Stimulated activated CD4-positive, alpha-beta T cell treated with anti-CD3 and anti-CD28 coated beads, Interleukin-1b, Interleukin-23, amount 100 ng/mL, for 24 hours (primary cell): ENCODE data around the gene CUL9.
"Not testable (repeated sequence)": the region's sequence is repeated elsewhere in the genome, so short reads cannot be mapped to it uniquely, and the experiment has no call there.

Experiments
- DNase-seq, 4 experiments: peaks; one replicate each; pipeline ENCODE4 v3.0.0-alpha.2; 2020; ENCODE audit warnings: low read depth in 4 of 4, low spot score in 1 of 4

CUL9 gene

DNA sequence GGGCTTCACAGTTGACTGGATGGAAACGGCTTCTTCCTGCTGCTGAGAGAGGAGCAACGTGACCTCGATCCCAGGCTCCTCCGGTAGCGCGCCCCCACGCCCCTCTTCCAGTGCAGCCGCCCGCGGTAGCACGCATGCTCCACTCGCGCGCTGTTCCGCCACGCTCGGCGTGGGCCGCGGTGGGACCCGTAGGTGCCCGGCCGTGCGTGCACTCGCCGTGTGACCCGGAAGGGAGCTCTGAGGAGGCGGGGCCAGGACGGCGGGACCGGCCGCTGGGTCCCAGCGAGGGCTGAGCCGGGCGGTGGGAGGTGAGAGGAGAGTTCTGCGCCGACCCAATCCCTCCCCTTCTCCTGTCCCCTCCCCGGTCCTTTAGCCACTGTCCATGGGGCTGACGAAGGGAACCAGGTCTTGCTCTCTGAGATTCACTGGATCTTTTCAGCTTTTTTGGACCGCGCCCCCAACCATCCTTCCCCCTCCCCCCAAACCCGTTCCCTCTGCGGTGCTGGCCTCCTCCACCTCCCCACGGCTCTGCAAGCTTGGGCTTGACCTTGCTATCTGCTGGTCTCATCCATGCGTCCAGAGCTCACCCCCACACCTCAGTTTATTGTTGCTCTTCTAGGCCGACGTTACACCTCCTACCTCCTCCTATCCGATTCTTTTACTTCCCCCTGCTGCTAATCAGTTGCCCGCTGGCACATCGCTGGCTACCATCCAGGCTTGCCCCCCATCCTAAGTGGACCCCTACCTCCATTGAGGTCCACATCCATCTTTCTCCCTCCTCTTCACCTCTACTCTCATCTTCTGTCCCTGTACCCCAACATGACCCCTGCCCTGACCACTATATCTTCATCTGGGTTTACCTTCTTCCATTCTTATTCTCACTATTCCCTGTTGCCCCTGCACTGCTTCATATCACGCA is at the start of gene CUL9:
Gene CUL9, plus strand, starts transcription at position 255 of the 919 bp plus-strand sequence. CDS start 2,115 bp downstream, outside the sequence.
- DNase-seq: peak; percentile 41 to 76 (median 56)

DNA sequence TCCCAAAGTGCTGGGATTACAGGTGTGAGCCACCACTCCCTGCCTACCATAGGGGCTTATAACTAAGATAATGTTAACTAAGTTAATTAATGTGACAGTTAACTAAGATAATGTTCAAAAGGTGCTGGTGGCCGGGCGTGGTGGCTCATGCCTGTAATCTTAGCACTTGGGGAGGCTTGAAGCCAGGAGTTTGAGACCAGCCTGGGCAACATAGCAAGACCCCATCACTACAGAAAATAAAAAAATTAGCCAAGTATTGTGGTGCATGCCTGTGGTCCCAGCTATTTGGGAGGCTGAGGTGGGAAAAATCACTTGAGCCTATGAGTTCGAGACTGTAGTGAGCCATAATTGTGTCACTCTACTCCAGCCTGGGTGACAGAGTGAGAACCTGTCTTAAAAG is 43.7 kb upstream of the CUL9 start:
- DNase-seq: no peak

DNA sequence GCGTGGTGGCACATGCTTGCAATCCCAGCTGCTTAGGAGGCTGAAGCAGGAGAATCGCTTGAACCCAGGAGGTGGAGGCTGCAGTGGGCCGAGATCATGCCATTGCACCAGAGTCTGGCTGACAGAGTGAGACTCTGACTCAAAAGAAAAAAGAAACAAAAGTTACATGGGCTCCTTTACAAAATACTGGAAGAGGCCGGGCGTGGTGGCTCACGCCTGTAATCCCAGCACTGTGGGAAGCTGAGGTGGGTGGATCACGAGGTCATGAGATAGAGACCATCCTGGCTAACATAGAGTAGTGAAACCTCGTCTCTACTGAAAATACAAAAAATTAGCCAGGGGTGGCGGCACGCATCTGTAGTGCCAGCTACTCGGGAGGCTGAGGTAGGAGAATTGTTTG is 42.0 kb upstream of the CUL9 start:
- DNase-seq: not testable (repeated sequence)

DNA sequence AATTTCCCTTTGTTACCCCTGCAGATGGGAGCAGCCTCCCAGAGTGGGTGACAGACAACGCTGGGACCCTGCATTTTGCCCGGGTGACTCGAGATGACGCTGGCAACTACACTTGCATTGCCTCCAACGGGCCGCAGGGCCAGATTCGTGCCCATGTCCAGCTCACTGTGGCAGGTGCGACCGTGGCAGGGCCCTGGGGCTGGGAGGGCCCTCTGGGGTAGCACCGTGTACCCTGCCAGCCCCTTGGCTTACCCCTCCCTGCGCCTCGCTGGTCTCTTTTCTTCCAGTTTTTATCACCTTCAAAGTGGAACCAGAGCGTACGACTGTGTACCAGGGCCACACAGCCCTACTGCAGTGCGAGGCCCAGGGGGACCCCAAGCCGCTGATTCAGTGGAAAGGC is 40.4 kb upstream of the CUL9 start:
- DNase-seq: no peak

DNA sequence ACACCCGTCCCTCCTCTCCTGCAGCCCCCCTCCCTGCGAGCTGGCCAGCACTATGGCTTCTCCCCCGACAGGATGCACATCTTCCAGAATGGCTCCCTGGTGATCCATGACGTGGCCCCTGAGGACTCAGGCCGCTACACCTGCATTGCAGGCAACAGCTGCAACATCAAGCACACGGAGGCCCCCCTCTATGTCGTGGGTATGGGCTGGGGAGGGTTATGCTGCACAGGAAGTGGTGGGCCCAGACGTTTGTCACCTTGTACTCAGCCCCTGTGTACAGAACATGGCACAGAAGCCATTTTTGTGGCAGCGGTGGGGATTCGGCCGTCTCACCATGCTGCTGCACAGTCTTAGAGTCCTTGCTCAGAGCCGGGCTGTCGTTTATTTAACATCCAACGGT is 39.9 kb upstream of the CUL9 start:
- no peak for DNase-seq

DNA sequence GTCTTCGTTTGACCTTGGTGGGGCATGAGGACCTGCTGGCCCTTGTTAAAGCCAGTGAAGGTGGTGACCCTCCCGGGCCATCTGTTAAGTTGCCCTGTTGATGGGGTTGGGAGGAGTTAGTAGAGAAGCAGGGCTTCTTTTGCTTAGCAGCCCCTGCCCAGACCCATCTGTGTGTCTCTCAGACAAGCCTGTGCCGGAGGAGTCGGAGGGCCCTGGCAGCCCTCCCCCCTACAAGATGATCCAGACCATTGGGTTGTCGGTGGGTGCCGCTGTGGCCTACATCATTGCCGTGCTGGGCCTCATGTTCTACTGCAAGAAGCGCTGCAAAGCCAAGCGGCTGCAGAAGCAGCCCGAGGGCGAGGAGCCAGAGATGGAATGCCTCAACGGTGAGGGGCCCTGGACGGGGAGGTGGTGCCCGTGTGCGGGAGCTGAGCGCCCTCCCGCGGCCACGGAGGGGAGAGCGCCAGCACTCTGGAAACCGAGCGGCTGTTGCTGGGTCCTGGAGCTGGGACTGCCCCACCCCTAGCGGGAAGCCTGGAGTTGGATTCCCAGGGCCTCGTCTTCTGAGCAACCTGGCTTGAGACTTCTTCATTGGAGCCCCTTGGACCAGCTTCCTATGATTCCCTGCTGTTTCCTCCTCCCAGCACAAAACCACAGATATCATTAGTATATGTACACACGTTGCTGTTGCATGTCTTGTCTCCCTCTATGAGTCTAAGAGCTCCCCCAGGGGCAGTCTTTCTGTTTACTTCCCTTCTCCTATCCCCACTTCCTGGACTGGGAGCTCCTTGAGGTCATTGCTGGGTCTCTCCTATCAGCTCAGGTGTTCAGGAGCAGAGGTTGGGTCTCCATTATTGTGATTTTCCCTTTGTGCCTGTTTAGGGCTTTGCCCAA is 38.5 kb upstream of the CUL9 start:
- peak; percentile 38 to 66 (median 58) for DNase-seq

DNA sequence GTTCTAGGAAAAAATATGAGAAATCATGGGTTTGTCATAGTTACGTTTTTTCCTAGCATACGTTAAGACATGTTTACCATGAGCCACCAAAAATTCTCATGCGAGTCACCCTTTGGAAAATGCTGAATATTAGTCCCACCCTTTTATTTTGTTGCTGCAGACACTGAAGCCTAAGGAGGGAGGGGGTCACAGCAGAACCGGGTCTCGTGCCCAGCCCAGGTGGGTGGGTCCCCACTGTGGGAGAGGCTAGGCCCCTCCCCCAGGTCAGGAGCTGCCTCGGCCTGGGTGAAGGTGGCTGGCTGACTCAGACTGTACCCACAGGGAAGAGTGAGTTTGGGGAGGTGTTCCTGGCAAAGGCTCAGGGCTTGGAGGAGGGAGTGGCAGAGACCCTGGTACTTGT is 37.1 kb upstream of the CUL9 start:
- DNase-seq: no peak

DNA sequence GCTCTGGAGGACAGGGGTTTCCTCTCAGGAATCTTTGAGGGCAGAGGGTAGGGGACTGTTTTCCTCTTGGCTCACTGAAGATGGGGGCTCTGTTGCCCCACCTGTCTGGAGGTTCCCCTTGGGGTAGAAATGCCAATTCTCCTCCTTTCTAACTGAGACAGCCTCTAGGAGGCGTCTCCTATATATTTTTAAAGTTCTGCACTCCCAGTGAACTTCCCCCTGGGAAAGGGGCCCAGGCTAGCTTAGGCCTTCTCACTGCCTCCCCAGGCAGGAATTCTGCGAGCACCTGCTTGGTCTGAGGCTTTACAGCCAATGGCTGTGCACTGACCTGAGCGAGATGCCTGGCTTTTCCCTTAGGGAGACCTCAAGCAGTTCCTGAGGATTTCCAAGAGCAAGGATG is 35.7 kb upstream of the CUL9 start:
- no peak for DNase-seq

DNA sequence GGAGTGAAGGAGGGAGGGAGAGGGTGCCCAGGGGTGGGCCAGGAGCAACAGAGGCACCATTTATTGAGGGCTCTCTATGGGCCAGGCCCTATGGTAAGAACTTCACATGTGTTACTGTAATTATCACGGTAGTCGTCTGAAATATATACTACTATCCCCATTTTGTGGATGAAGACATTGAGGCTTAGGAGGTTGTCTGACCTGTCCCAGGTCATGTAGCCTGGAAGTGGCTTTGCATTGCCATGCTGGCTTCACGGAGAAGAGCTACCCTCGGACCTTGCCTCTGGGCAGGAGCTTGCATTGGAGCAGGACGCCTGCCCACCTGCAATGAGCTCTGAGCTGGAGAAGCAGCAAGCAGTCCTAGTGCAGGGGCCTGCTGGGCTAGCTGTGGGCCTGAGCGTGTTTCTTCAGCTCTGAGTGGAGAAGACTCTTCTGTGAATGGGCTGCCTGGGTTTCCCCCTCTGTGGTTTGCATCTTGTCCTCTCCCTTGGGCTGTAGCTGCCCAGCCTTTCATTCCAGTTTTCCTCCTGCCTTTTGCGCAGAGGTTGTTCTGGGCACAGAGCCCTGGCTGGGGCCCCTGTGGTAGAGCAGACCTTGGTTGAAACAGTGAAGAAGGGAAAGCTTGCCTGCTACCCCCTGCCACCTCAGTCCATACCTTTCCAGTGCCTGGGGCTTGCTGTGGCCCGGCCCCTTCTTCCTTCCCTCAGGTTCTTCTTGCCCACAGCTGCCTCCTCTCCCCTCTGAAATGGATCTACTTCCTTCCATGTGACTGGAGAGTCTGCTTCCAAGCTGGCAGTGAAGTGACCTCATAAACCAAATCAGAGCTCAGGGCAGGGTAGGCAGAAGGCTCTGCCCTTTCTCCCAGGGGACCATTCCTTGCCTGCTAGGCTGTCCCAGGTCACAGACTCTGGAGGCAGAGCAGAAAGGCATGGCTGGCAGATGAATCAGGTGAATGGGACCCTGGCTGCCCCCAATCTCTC is 35.0 kb upstream of the CUL9 start:
- DNase-seq: no peak

DNA sequence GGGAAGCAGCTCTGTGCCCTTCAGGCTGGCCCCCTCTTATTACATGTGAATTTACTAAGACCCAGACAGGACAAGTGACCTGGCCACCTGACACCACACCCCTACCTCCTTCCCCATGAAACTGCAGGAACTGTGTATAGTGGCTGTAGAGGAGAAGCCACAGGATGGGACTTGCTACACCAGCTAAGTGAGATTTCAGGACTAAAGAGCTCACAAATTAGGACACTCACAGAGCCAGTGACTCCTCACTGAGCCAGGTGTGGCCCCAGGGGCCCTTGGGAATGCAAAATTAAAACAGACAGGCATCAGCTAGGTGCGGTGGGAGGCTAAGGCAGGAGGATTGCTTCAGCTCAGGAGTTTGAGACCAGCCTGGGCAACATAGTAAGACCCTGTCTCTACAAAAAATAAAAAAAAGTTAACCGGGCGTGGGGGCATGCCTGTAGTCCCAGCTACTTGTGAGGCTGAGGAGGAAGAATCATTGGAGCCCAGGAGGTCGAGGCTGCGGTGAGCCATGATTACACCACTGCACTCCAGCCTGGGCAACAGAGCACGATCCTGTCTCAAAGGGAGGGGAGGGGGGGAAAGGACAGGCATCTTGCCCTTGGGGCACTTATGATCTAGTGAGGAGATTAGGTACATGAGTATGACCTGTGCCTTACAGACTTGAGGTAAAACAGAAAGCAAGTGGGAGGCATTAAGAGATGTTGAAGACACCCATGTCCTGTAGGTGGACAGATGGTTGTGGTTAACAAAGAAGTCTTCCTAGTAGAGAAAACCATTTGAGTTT is 34.1 kb upstream of the CUL9 start:
- DNase-seq: no peak

DNA sequence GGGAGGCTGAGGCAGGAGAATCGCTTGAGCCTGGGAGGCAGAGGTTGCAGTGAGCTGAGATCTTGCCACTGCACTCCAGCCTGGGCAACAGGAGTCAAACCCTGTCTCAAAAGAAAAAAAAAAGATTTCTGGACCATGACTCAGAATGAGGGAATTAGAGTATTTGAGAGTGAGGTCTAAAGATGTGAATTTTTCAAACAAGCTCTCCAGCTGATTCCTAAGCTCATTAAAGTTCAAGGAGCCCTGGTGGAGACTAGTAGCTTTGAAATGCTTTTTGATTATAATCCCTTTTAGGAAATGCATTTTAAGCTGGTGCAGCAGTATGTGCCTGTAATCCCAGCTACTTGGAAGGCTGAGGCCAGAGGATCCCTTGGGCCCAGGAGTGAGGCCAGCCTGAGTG is 32.7 kb upstream of the CUL9 start:
- no peak for DNase-seq

DNA sequence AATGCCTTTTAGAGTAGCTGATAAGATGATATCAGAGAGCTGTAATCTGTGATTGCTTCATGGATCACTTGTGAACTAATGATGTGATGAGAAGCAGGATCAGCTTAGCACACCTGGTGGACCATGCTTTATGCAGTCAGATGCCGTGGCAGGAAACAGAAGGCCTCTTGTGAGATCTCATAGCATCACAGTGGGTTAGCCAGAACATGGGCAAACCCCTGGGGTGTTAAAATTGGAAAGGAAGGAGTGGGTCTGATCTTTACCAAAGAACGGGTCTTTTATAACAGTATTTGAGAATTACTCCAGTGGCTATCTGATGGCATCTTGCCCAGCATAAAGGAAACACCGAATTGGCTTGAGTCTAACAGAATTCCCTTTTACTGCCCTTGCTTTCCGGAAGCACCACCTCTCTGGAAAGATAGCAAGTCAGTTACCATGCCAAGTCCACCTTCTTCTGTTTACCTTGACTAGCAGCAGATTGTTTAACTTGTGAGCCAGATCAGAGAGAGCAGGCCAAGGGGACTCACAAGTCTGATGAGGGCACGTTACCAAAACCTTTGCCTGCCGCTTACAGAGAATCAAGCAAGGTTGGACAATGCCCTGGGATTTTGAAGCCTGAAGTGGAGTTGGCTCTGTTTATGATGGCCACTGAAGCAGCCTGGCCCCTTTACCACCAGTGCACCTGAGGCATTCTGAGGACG is 31.8 kb upstream of the CUL9 start:
- no peak for DNase-seq

DNA sequence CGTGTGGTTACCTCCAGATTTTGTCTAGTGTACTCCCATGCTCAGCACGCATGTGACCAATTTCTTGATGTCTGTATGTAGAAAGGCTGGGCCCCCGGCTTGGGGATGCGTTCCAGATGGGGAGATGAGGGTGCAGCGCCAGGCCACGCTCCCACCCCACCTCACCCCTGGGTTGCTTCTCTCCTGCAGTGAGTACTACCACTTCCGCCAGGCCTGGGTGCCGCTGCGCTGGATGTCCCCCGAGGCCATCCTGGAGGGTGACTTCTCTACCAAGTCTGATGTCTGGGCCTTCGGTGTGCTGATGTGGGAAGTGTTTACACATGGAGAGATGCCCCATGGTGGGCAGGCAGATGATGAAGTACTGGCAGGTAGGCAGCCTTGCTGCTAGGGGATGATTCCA is 22.4 kb upstream of the CUL9 start:
- no peak for DNase-seq

DNA sequence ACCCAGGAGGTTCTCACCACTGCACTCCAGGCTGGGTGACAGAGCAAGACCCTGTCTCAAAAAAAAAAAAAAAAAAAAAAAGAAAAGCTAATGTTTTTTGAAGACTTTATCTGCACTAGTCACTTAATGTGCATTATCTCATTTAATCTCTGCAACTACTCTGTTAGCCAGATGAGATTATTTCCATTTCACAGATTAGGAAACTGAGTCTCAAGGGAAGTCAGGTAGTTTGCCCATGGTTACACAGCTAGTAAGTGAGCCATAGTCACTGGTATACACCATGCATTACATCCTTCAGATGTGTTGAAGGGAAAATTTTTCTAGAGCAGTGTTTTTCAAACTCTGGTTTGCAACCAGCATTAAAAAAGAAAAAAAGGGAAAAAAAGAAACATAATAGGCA is 18.1 kb upstream of the CUL9 start:
- DNase-seq: no peak

DNA sequence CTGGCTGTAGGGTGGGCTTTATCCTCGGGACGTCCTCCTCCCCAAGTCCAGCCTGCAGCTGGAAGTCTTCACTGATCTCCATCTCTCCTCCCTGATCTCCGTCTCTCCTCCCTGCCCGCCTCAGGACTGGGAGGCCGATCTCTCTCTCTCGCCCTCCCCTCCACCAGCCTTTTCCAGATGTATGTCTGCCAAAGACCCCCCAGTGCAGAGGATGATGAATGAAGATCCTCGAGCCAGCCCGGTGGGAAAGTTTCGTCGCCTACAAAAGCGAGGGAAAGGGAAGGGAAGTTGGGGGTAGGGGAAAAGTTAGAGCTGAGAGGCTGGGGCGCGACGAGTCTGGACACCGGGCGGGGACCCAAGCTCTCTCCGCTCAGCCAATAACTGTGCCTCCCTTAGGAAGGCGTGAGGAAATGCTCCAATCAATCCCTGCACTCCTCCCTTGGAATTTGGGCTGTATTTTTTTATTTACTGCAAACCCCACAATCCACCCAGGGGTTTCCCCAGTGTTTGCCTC is 11.5 kb upstream of the CUL9 start:
- DNase-seq: no peak

DNA sequence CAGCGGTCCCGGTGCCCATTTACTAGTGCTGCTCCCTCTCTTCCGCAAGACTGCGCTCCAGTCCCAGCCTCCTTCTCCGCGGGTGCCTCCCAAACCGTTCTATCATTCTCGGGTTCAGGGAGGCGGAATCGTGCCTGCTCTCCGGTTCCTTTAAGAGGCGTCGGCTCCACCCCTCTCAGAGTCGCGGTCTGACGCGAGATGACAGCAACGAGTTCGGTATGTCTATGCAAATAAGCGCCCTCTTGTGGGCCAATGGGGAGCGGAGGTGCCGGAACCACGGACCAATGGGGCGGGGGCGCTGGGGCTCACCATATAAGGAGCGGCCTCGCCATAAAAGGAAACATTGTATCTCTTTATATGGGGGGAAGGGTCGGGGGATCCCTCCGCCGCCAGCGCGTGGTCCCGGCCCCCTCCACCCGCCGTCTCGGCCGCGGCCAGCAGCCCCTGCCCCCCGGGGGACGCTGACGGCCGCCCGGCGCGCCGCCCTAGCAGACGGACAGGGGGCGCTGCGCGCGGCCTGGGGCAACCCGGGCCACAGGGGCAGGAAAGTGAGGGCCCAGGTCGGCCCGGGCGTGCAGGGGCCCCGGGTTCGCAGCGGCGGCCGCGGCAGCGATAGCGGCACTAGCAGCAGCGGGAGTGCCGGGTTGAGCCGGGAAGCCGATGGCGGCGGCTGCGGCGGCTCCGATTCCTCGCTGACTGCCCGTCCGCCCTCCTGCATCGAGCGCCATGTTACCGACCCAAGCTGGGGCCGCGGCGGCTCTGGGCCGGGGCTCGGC is 10.9 kb upstream of the CUL9 start, which contains the start of gene SRF:
Gene SRF, plus strand, starts transcription at position 339 of the 776 bp plus-strand sequence. Its CDS starts 388 bp downstream, at position 727.
- peak; percentile 93 to 99 (median 98) for DNase-seq

DNA sequence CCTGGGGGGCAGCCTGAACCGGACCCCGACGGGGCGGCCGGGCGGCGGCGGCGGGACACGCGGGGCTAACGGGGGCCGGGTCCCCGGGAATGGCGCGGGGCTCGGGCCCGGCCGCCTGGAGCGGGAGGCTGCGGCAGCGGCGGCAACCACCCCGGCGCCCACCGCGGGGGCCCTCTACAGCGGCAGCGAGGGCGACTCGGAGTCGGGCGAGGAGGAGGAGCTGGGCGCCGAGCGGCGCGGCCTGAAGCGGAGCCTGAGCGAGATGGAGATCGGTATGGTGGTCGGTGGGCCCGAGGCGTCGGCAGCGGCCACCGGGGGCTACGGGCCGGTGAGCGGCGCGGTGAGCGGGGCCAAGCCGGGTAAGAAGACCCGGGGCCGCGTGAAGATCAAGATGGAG is 10.3 kb upstream of the CUL9 start:
- peak in 2 of 4 experiments; percentile 24 to 25 for DNase-seq
